T47D (cell line): ENCODE results near the gene FOLR1.
"Not testable (repeated sequence)": the region's sequence is repeated elsewhere in the genome, so short reads cannot be mapped to it uniquely, and the experiment has no call there.

Experiments used
- DNase-seq, 2 experiments: peaks; one replicate each; pipeline versions ENCODE4 v3.0.0 to v3.0.0-alpha.2; 2011 to 2012; ENCODE audit warnings: low read depth in 1 of 2, low spot score in 1 of 2
- JUND ChIP-seq: IDR thresholded peaks from 2 replicates; pipeline ENCODE4 v1.6.1; 2012; ENCODE audit warnings: low read depth
- in situ Hi-C: cut with HindIII; loops from 2 replicates; pipeline ENCODE4 v1.10.0; 2016; ENCODE audit warnings: low sequenced_read_pairs, low pct_unique_long_range_greater_than_20kb

FOLR1 gene

GRCh38 chr11:72191961-72192381 is at the start of gene FOLR1:
FOLR1 (plus strand) TSS chr11:72192140; CDS start chr11:72192174, 34 bp downstream.
- DNase-seq, result peak; percentile 26 to 78
- no peak for TF ChIP-seq JUND
- in situ Hi-C loops, result no loop called here

- in situ Hi-C loops, DNase-seq: not testable (repeated sequence)
These were observed 49.4 kb upstream of the FOLR1 start for GRCh38 chr11:72142543-72142942.

DNA sequence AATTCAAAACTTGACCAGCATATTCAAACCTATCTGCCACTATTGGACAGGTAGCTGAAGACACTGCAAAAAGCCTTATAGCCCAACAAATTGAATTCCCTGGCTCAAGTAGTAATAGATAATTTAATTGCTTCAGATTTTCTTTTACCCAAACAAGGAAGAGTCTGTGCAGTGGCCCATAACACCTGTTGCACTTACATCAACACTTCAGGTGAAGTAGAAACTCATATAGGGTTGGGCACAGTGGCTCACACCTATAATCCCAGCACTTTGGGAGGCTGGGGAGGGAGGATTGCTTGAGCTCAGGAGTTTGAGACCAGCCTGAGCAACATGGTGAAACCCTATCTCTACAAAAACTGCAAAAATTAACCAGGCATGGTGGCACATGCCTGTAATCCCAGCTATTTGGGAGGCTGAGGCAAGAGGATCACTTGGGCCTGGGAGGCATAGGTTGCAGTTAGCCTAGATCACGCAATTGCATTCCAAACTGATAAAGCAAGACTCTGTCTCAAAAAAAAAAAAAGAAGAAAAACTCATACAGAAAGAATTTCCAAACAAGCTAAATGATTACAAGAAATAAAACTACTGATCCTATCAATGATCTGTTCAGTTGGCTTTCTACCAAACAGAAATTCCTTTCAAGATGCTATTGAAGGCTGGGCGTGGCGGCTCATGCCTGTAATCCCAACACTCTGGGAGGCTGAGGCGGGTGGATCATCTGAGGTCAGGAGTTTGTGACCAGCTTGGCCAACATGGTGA is 47.0 kb upstream of the FOLR1 start:
- DNase-seq, result no peak
- no peak for TF ChIP-seq JUND
- in situ Hi-C loops, result no loop called here

DNA sequence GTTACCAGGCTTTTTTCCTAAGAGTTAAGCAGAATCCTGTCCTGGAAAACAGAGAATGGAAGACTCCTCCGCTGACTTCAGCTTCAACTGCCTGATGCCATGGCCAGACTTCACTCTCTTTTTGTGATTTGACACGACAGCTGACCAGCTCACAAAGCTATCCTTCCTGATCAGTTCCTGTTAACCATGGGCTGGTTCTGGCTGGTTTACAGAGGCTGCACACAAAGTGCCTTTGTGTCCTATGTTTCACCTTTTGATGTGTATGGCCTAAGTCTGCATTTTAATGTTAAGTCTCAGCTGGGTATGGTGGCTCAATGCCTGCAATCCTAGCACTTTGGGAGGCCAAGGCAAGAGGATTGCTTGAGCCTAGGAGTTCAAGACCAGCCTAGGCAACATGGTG is 45.3 kb upstream of the FOLR1 start:
- in situ Hi-C loops, result no loop called here

DNA sequence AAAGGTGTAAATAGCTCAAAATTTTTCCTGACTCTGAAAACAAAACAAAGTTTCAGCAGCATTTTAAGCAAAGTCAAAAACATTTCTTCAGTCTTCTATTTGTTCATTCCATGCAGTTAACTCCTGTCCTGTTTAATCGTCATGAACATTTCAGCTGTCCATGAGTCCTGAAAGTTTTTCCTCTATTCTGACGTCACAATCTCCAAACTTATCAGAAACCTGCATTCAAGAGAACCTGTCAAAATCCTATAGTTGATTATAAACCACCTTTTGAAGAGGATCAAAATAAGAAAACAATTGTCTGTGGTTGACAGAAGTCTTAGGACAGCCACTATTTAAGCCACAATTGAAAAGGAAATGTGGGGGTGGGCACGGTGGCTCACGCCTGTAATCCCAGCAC is 41.1 kb upstream of the FOLR1 start:
- in situ Hi-C loops, result no loop called here
- no peak for DNase-seq
- TF ChIP-seq JUND, result no peak

More for the DNA sequence above, 45.3 kb upstream of the FOLR1 start:
- TF ChIP-seq JUND, result no peak
- no peak for DNase-seq

DNA sequence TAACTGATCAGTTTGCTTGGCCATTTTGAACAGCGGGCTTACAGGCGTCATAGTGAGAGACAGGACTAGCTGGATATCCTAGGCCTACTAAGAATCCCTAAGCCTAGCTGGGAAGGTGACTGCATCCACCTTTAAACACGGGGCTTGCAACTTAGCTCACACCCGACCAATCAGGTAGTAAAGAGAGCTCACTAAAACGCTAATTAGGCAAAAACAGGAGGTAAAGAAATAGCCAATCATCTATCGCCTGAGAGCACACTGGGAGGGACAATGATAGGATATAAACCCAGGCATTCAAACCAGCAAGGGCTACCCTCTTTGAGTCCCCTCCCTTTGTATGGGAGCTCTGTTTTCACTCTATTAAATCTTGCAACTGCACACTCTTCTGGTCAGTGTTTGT is 38.1 kb upstream of the FOLR1 start:
- DNase-seq, in situ Hi-C loops: not testable (repeated sequence)

DNA sequence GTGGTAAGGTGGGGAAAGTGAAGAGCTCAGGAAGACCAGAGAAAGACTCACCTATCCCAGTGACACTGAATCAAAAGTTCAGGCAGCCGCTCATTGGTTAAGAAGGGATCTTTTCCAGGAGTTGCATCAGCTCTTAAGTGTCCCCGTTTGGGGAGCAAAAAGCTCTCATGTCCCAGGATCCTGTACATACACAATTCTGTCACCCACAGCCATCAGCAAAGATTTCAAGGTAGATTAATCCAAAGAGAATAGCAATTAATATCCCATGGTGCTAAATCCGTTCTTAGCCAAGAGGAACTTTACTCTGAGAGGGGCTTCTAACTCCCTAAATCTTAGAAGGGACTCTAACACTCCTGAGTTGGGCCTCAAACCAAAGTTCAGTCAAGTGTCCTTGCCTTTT is 37.1 kb upstream of the FOLR1 start:
- no peak for TF ChIP-seq JUND
- DNase-seq, result no peak
- in situ Hi-C loops, result no loop called here

DNA sequence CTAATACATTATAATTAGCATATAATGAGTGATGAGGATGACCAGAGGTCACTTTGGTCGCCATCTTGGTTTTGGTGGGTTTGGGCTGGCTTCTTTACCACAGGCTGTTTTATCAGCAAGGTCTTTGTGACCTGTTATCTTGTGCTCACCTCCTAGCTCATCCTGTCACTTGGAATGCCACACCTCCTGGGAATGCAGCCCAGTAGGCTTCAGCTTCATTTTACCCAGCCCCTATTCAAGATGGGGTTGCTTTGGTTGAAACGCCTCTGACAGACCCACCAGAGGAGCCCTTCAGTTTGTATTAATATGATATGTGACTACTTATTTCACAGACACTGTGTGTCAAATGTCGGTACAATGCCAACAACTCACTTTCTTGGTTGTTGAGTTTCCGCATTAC is 36.2 kb upstream of the FOLR1 start:
- DNase-seq, result no peak
- TF ChIP-seq JUND, result no peak
- in situ Hi-C loops, result no loop called here

GRCh38 chr11:72157131-72157530 is 34.8 kb upstream of the FOLR1 start:
- no peak for DNase-seq
- TF ChIP-seq JUND, result no peak
- in situ Hi-C loops, result no loop called here

DNA sequence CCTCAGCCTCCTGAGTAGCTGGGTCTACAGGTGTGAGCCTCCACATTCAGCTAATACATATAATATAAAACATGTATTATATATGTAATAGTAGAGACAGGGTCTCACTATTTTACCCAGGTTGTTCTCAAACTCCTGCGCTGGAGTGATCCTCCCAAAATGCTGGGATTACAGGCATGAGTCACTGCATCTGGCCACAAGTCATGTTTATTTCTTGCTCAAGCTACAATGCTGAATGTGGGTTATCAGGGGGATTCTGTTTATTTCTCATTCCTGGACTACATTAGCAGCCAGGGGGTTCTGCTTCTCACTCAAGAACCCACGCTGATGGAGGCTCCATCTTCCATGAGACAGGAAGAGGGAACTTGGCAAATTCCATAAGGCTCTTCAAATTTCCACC is 31.6 kb upstream of the FOLR1 start:
- in situ Hi-C loops, result no loop called here
- no peak for TF ChIP-seq JUND
- no peak for DNase-seq

- TF ChIP-seq JUND, result no peak
- in situ Hi-C loops, result no loop called here
- no peak for DNase-seq
These were observed 28.9 kb upstream of the FOLR1 start for GRCh38 chr11:72162891-72163492.

GRCh38 chr11:72164187-72164586 is 27.8 kb upstream of the FOLR1 start:
- in situ Hi-C loops, DNase-seq: not testable (repeated sequence)

DNA sequence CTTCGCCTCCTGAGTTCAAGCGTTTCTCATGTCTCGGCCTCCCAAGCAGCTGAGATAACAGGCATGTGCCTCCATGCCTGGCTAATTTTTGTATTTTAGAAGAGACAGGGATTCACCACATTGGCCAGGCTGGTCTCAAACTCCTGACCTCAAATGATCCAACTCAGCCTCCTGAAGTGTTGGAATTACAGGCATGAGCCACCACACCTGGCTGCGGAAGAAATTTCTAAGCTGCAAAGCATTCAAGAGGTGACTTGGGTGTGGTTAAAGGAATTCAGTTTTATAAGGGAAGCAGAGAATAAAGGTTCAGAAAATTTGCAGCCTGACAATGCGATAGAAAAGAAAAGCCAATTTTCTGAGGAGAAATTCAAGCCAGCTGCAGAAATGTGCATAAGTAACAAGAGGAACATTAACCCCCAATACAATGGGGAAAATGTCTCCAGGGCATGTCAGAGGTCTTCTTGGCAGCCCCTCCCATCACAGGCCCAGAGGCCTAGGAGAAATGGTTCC is 22.8 kb upstream of the FOLR1 start:
- in situ Hi-C loops, DNase-seq: not testable (repeated sequence)

DNA sequence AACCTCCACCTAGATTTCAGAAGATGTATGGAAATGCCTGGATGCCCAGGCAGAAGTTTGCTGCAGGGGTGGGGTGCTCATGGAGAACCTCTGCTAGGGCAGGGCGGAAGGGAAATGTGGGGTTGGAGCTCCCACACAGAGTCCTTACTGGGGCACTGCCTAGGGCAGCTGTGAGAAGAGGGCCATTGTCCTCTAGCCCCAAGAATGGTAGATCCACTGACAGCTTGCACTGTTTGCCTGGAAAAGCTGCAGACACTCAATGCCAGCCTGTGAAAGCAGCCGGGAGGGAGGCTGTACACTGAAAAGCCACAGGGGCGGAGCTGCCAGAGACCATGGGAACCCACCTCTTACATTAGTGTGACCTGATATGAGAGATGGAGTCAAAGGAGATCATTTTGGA is 22.2 kb upstream of the FOLR1 start:
- DNase-seq, in situ Hi-C loops: not testable (repeated sequence)

DNA sequence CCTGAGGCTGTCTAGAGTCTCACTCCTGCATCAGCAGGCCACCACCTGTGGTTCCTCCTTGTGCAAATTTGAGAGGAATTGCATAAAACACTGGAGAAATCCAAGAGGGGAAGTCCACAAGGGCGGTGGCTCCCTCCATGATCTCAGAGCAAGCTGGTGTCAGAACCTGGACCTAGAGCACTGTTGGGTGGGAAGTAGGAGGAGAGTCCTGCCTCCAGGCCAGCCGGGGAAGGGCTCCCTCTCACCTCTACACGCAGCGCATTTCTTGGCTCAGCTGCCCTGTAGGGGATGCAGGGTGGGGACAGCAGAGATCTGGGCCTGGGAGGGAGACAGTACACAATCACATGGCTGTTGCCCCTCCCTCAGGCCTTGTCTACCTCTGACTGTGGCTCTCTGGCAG is 19.9 kb upstream of the FOLR1 start:
- in situ Hi-C loops, DNase-seq: not testable (repeated sequence)
